Measurements from ENCODE around the gene SCYGR5. TPM values are rescaled to one million over a fixed set of nuclear protein-coding genes. Genes with fewer than 3 reads are reported as not detected.

The SCYGR5 gene
- total and polyA plus RNA-seq, 2 experiments from 2014 or later, result not detected

DNA sequence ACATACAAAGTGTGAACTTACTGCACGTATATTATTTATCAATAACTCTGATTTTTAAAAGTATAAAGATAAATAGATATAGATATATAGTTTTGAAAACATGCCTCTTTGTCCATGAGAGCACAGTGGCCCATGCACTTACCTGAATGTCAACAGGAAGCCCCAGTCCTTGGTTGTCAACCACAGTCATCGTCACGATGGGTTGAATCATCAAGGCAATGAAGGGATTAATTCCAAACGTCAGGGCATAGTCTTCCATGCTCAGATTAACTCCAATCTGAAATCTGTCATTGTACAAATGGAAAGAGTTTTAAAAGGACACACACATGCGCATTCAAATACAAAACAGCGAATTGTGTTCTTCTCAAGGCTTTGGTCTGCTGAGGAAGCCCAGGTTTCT lies 33.8 kb upstream of the SCYGR5 start:
- Histone ChIP-seq H3K9me2 (ENCODE audit: insufficient read depth) (no peaks in the 10 kb centered on the region), H3K4me3 (no peak overlapping the region), H3K27ac (ENCODE audit: low read depth) (no peak overlapping the region), H4K20me1 (replicated peaks; ENCODE audit: insufficient read depth) (no peaks in the 10 kb centered on the region), H3K27me3 (ENCODE audit: insufficient read depth) (no peaks in the 10 kb centered on the region), H2AFZ (no peak overlapping the region), H3K4me2 (no peak overlapping the region), H3K79me2 (replicated peaks; ENCODE audit: insufficient read depth) (no peaks in the 10 kb centered on the region), H3F3A (replicated peaks; ENCODE audit: low read depth) (no peaks in the 10 kb centered on the region), H3K36me3 (ENCODE audit: insufficient read depth) (no peaks in the 10 kb centered on the region), H3K4me1 (ENCODE audit: insufficient read depth) (no peaks in the 10 kb centered on the region)
- ATAC-seq (no peak), DNase-seq (ENCODE audit: low spot score) (no peak)
- Mint-ChIP-seq H3K4me1 (no peaks in the 10 kb centered on the region), H3K27ac (no peak overlapping the region), H3K9me3 (no peaks in the 10 kb centered on the region), H3K4me3 (no peak overlapping the region), H3K36me3 (ENCODE audit: low read depth) (no peaks in the 10 kb centered on the region), H3K27me3 (ENCODE audit: insufficient read depth, low read depth, poor library complexity) (peaks cover 4% of the 10 kb centered on the region)
- TF ChIP-seq ZNF114 (CRISPR knock-in tag; IDR thresholded peaks at IDR 0.05) (no peak), ZNF462 (CRISPR knock-in tag; IDR thresholded peaks at IDR 0.05) (no peak), CREB1 (CRISPR knock-in tag; IDR thresholded peaks at IDR 0.05; ENCODE audit: low read depth) (no peak), STAT1 (IDR thresholded peaks at IDR 0.05; ENCODE audit: unreplicated experiment) (no peak), JUNB (IDR thresholded peaks at IDR 0.05; ENCODE audit: unreplicated experiment) (no peak), NANOG (IDR thresholded peaks at IDR 0.05; ENCODE audit: borderline replicate concordance) (no peak), POLR2AphosphoS5 (IDR thresholded peaks at IDR 0.05; ENCODE audit: low read depth) (no peak), EZH2 (IDR thresholded peaks at IDR 0.05; ENCODE audit: low read depth, unreplicated experiment) (no peak), ZNF331 (CRISPR knock-in tag; IDR thresholded peaks at IDR 0.05; ENCODE audit: low read depth) (no peak), EZH2phosphoT487 (IDR thresholded peaks at IDR 0.05; ENCODE audit: unreplicated experiment) (no peak)
- TF ChIP-seq, protein P1, sequence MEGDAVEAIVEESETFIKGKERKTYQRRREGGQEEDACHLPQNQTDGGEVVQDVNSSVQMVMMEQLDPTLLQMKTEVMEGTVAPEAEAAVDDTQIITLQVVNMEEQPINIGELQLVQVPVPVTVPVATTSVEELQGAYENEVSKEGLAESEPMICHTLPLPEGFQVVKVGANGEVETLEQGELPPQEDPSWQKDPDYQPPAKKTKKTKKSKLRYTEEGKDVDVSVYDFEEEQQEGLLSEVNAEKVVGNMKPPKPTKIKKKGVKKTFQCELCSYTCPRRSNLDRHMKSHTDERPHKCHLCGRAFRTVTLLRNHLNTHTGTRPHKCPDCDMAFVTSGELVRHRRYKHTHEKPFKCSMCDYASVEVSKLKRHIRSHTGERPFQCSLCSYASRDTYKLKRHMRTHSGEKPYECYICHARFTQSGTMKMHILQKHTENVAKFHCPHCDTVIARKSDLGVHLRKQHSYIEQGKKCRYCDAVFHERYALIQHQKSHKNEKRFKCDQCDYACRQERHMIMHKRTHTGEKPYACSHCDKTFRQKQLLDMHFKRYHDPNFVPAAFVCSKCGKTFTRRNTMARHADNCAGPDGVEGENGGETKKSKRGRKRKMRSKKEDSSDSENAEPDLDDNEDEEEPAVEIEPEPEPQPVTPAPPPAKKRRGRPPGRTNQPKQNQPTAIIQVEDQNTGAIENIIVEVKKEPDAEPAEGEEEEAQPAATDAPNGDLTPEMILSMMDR (conservative IDR thresholded peaks at IDR 0.05; ENCODE audit: low read depth in 2 of 2), result no peak
- TF ChIP-seq, protein P2, sequence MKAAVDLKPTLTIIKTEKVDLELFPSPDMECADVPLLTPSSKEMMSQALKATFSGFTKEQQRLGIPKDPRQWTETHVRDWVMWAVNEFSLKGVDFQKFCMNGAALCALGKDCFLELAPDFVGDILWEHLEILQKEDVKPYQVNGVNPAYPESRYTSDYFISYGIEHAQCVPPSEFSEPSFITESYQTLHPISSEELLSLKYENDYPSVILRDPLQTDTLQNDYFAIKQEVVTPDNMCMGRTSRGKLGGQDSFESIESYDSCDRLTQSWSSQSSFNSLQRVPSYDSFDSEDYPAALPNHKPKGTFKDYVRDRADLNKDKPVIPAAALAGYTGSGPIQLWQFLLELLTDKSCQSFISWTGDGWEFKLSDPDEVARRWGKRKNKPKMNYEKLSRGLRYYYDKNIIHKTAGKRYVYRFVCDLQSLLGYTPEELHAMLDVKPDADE (IDR thresholded peaks at IDR 0.05), result no peak
- TF ChIP-seq, protein P3, sequence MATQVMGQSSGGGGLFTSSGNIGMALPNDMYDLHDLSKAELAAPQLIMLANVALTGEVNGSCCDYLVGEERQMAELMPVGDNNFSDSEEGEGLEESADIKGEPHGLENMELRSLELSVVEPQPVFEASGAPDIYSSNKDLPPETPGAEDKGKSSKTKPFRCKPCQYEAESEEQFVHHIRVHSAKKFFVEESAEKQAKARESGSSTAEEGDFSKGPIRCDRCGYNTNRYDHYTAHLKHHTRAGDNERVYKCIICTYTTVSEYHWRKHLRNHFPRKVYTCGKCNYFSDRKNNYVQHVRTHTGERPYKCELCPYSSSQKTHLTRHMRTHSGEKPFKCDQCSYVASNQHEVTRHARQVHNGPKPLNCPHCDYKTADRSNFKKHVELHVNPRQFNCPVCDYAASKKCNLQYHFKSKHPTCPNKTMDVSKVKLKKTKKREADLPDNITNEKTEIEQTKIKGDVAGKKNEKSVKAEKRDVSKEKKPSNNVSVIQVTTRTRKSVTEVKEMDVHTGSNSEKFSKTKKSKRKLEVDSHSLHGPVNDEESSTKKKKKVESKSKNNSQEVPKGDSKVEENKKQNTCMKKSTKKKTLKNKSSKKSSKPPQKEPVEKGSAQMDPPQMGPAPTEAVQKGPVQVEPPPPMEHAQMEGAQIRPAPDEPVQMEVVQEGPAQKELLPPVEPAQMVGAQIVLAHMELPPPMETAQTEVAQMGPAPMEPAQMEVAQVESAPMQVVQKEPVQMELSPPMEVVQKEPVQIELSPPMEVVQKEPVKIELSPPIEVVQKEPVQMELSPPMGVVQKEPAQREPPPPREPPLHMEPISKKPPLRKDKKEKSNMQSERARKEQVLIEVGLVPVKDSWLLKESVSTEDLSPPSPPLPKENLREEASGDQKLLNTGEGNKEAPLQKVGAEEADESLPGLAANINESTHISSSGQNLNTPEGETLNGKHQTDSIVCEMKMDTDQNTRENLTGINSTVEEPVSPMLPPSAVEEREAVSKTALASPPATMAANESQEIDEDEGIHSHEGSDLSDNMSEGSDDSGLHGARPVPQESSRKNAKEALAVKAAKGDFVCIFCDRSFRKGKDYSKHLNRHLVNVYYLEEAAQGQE (IDR thresholded peaks at IDR 0.05; ENCODE audit: unreplicated experiment), result no peak
